ELF-1 (cell line): Measurements from ENCODE around the gene SPON1.

Experiments
- DNase-seq: peaks from one replicate; pipeline ENCODE4 v3.0.0-alpha.2; 2016; ENCODE audit warnings: low read depth, low spot score

The SPON1 gene

GRCh38 chr11:14036469-14036868, 73.9 kb downstream of the SPON1 start:
- no peak for DNase-seq

- DNase-seq = no peak
Measured at GRCh38 chr11:14041040-14041439, 78.5 kb downstream of the SPON1 start.

GRCh38 chr11:14041565-14041964, 79.0 kb downstream of the SPON1 start:
- DNase-seq = no peak

GRCh38 chr11:14042686-14043465, 80.4 kb downstream of the SPON1 start:
- DNase-seq = no peak

GRCh38 chr11:14044916-14045315, 82.4 kb downstream of the SPON1 start:
- DNase-seq = no peak

GRCh38 chr11:14045417-14045816, 82.9 kb downstream of the SPON1 start:
- DNase-seq = no peak

- DNase-seq = no peak
Measured at GRCh38 chr11:14052198-14052597, 89.7 kb downstream of the SPON1 start.

- no peak for DNase-seq
Measured at GRCh38 chr11:14054116-14055107, 91.9 kb downstream of the SPON1 start.

- DNase-seq = no peak
Measured at GRCh38 chr11:14055936-14056335, 93.4 kb downstream of the SPON1 start.

GRCh38 chr11:14058061-14058460, 95.5 kb downstream of the SPON1 start:
- no peak for DNase-seq

- DNase-seq = no peak
Measured at GRCh38 chr11:14059491-14059890, 97.0 kb downstream of the SPON1 start.

- no peak for DNase-seq
Measured at GRCh38 chr11:14061721-14062120, 99.2 kb downstream of the SPON1 start.

- DNase-seq = no peak
Measured at GRCh38 chr11:14065141-14065540, 102.6 kb downstream of the SPON1 start.

GRCh38 chr11:14065681-14066080, 103.2 kb downstream of the SPON1 start:
- no peak for DNase-seq

GRCh38 chr11:14067686-14068085, 105.2 kb downstream of the SPON1 start:
- DNase-seq = no peak

- DNase-seq = no peak
Measured at GRCh38 chr11:14070896-14071295, 108.4 kb downstream of the SPON1 start.

- peak; percentile 47 for DNase-seq
Measured at GRCh38 chr11:14073849-14074476, 111.4 kb downstream of the SPON1 start.

- peak; percentile 31 for DNase-seq
Measured at GRCh38 chr11:14075118-14076078, 112.9 kb downstream of the SPON1 start.

GRCh38 chr11:14079011-14079410, 116.5 kb downstream of the SPON1 start:
- DNase-seq = no peak

GRCh38 chr11:14079797-14080196, 117.3 kb downstream of the SPON1 start:
- DNase-seq = no peak
